ENCODE results near the gene CSNK1G3.
"Not testable (repeated sequence)": the region's sequence is repeated elsewhere in the genome, so short reads cannot be mapped to it uniquely, and the experiment has no call there.

The CSNK1G3 gene

GRCh38 chr5:123628860-123629544, 117.0 kb downstream of the CSNK1G3 start:
- no peak for DNase-seq
- intact Hi-C loops (cut with DNase I): no loop called here

- peak in 2 of 10 donors; percentile 60 to 84 for DNase-seq
- intact Hi-C loops (cut with DNase I): no loop called here
Observed at GRCh38 chr5:123636006-123636405, 124.0 kb downstream of the CSNK1G3 start.

- peak in 2 of 10 donors; percentile 72 for DNase-seq
- intact Hi-C loops (cut with DNase I): not testable (repeated sequence)
Observed at GRCh38 chr5:123637028-123637427, 125.1 kb downstream of the CSNK1G3 start.

GRCh38 chr5:123639244-123639643, 127.3 kb downstream of the CSNK1G3 start:
- intact Hi-C loops (cut with DNase I): no loop called here
- DNase-seq: no peak

- intact Hi-C loops (cut with DNase I): no loop called here
- DNase-seq: no peak
Observed at GRCh38 chr5:123645024-123645603, 133.1 kb downstream of the CSNK1G3 start.

- intact Hi-C loops (cut with DNase I): no loop called here
- DNase-seq: no peak
Observed at GRCh38 chr5:123647066-123647465, 135.1 kb downstream of the CSNK1G3 start.

- intact Hi-C loops (cut with DNase I): no loop called here
- no peak for DNase-seq
Observed at GRCh38 chr5:123651234-123651633, 139.3 kb downstream of the CSNK1G3 start.

GRCh38 chr5:123659011-123659410, 147.0 kb downstream of the CSNK1G3 start:
- intact Hi-C loops (cut with DNase I): no loop called here
- no peak for DNase-seq

GRCh38 chr5:123659495-123659894, 147.5 kb downstream of the CSNK1G3 start:
- no peak for DNase-seq
- intact Hi-C loops (cut with DNase I): no loop called here

- no peak for DNase-seq
- intact Hi-C loops (cut with DNase I): no loop called here
Observed at GRCh38 chr5:123664961-123665360, 153.0 kb downstream of the CSNK1G3 start.

- intact Hi-C loops (cut with DNase I): no loop called here
- DNase-seq: no peak
Observed at GRCh38 chr5:123665822-123666371, 153.9 kb downstream of the CSNK1G3 start.
